K562 treated with DMSO at 1 percent for 24 hours (cell line): Measurements from ENCODE around the gene ACAP2. TPM values are rescaled to one million over a fixed set of nuclear protein-coding genes. Genes with fewer than 3 reads are reported as not detected.

Experiments
- total RNA-seq: library from RNA; unstranded; fragments of 300-600 nt; gene quantifications from 2 replicates; pipeline ENCODE4 v1.2.3, GENCODE V29; 2022; ENCODE audit warnings: low read depth; ENCODE audit not compliant: insufficient read depth

Gene ACAP2, protein sequence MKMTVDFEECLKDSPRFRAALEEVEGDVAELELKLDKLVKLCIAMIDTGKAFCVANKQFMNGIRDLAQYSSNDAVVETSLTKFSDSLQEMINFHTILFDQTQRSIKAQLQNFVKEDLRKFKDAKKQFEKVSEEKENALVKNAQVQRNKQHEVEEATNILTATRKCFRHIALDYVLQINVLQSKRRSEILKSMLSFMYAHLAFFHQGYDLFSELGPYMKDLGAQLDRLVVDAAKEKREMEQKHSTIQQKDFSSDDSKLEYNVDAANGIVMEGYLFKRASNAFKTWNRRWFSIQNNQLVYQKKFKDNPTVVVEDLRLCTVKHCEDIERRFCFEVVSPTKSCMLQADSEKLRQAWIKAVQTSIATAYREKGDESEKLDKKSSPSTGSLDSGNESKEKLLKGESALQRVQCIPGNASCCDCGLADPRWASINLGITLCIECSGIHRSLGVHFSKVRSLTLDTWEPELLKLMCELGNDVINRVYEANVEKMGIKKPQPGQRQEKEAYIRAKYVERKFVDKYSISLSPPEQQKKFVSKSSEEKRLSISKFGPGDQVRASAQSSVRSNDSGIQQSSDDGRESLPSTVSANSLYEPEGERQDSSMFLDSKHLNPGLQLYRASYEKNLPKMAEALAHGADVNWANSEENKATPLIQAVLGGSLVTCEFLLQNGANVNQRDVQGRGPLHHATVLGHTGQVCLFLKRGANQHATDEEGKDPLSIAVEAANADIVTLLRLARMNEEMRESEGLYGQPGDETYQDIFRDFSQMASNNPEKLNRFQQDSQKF
- total RNA-seq = 16.4 and 18.3 TPM in 2 replicates

DNA sequence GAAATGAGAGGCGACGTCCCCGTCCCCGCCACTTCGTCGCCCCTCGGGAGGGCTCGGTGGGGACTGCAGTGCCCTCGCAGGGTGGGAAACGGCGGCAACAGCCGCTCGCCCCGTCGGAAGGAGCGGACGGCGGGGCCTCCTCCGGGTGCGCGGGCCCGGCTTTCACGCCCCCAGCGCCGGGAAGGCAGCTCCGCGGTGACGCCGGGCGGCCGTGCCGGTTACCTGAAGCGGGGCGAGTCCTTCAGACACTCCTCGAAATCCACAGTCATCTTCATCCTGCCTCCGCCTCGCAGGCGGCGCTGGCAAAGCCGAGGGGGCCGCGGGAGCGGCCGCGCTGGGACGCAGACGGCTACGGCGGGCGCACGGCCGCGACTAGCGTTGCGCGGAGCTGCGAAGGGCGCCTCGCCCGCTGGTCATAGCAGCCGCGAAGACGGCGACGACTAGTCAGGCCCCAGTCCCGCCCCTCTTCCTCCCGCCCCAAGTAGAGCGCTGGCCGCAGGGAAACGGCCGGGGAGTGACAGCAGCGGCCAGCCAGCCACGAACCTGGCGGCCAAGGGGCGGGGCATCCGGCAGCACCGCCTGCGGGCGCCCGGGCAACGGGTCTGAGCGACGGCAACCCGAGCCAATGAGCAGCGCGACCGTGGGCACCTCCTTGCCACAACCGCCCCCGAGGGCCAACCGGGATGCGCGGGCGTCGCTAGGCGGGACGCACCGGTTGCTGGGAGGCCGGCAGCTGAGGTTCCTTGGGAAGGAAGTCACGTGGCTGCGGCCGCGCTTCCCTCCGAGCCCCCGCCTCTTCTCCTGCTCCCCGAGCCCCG lies at the start of gene ACAP2:
ACAP2 (minus strand) TSS at position 448 of the 818 bp plus-strand sequence; CDS start at position 275, 173 bp downstream.

DNA sequence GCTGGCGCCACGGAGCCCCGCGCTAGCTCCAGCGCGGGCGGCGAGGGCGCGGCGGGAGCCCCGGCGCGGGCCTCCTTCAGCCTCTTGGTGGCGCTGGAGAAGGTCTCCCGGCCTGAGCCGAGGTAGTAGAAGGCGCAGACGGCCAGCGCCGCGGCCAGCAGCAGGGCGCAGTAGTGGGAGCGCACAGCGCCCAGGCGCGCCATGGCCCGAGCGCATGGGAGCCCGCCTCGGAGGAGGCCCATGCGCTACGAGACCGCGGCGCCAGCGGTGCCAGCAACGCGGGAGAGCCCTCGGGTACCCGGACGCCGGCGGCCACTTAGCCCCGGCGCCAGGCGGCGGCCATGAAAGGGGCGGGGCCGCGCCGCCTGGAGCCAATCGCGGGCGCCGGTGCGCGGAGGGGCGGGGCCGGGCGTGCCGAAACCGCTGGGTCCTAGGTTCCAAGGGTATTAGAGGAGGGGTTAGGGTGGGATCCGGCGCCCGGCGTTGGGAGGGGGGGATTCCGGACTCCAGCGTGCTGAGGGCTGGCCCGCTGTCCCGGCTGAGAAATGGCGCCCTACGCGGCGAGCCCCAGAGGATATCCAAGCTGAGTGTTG lies 171.9 kb downstream of the ACAP2 start, which contains the start of gene XXYLT1:
XXYLT1 (minus strand) TSS at position 343 of the 593 bp plus-strand sequence; CDS start at position 242, 101 bp downstream.

Other genes with a start within 250 kb of the ACAP2 start
- 33.4 and 35.3 TPM in 2 replicates for gene XXYLT1, start 171.9 kb downstream of the ACAP2 start, total RNA-seq
- gene PPP1R2, start 100.3 kb upstream of the ACAP2 start, total RNA-seq = 45.2 and 51.3 TPM in 2 replicates
- gene APOD, start 140.9 kb upstream of the ACAP2 start, total RNA-seq = 1.6 TPM in 1 of 2 replicates, not detected in the other